Activated naive CD4-positive, alpha-beta T cell treated with anti-CD3 and anti-CD28 coated beads for 36 hours (primary cell): ENCODE results near the gene CCDC12. TPM values are rescaled to one million over a fixed set of nuclear protein-coding genes. Genes with fewer than 3 reads are reported as not detected.

Experiments
- CTCF ChIA-PET: fragments of 350-600 bp; sonication (Branson Sonifier 250); formaldehyde crosslinking; loops from one replicate; lab custom pipeline; 2021; ENCODE audit warnings: antibody characterized with exemption; lab: Charles Lee
- DNase-seq: peaks from one replicate; pipeline ENCODE4 v3.0.0-alpha.2; 2020
- H3K27ac Mint-ChIP-seq: one replicate; pipeline ENCODE4 v1.8.0; 2021; ENCODE audit warnings: mild to moderate bottlenecking, mixed read lengths
- H3K27me3 Mint-ChIP-seq: one replicate; pipeline ENCODE4 v1.8.0; 2021; ENCODE audit warnings: low read depth, mixed read lengths
- H3K36me3 Mint-ChIP-seq: one replicate; pipeline ENCODE4 v1.8.0; 2021; ENCODE audit warnings: low read depth, mixed read lengths
- H3K4me1 Mint-ChIP-seq: one replicate; pipeline ENCODE4 v1.8.0; 2021; ENCODE audit warnings: low read depth, mixed read lengths
- H3K4me3 Mint-ChIP-seq: one replicate; pipeline ENCODE4 v1.8.0; 2021; ENCODE audit warnings: mild to moderate bottlenecking, moderate library complexity, mixed read lengths
- H3K9me3 Mint-ChIP-seq: one replicate; pipeline ENCODE4 v1.8.0; 2021; ENCODE audit warnings: mixed read lengths
- intact Hi-C: fragments of 100-400 bp; cut with micrococcal nuclease; formaldehyde crosslinking; loops from one replicate; pipeline ENCODE4 v1.15.1; 2023
- total RNA-seq, 2 experiments: library from RNA; stranded (reverse); gene quantifications; one replicate each; pipeline ENCODE4 v1.2.3, GENCODE V29; 2021

The CCDC12 gene
- total RNA-seq, 2 experiments from 2014 or later: 37.6 to 43.0 TPM

GRCh38 chr3:46998852-46999515 is 22.4 kb upstream of the CCDC12 start:
- intact Hi-C loops: loop anchor here (1.0 to 5.0 kb wide), 3 partner anchors 76 to 292 kb away; no protein-coding TSS in a partner anchor
- Mint-ChIP-seq H3K4me3 (no peak overlapping the region), H3K9me3 (no peaks in the 10 kb centered on the region), H3K27me3 (no peaks in the 10 kb centered on the region), H3K4me1 (peaks cover 1% of the 10 kb centered on the region), H3K36me3 (peaks cover 17% of the 10 kb centered on the region), H3K27ac (no peak overlapping the region)
- CTCF ChIA-PET: interaction anchor here (0.5 to 2.4 kb wide), 11 partner anchors 13 to 128 kb away, joined by 3 to 15 read pairs (median 4); partner anchors contain the start of gene NBEAL2
- DNase-seq: no peak

GRCh38 chr3:46998121-46998851 is 21.7 kb upstream of the CCDC12 start:
- H3K27me3 Mint-ChIP-seq: no peaks in the 10 kb centered on the region
- peak; percentile 81 for DNase-seq
- no peak overlapping the region for H3K27ac Mint-ChIP-seq
- CTCF ChIA-PET: interaction anchor here (0.6 to 2.4 kb wide), 18 partner anchors 12 to 825 kb away, joined by 3 to 15 read pairs (median 3); partner anchors contain the start of gene NBEAL2
- no peaks in the 10 kb centered on the region for H3K9me3 Mint-ChIP-seq
- peaks cover 1% of the 10 kb centered on the region for H3K4me1 Mint-ChIP-seq
- intact Hi-C loops: loop anchor here (1.0 to 5.0 kb wide), 3 partner anchors 75 to 291 kb away; no protein-coding TSS in a partner anchor
- H3K36me3 Mint-ChIP-seq: peaks cover 13% of the 10 kb centered on the region
- H3K4me3 Mint-ChIP-seq: no peak overlapping the region

GRCh38 chr3:46997453-46998091 is 21.0 kb upstream of the CCDC12 start:
- DNase-seq: no peak
- CTCF ChIA-PET: interaction anchor here (0.7 to 2.4 kb wide), 15 partner anchors 11 to 126 kb away, joined by 3 to 15 read pairs (median 4); partner anchors contain the start of gene NBEAL2
- H3K4me1 Mint-ChIP-seq: peaks cover 1% of the 10 kb centered on the region
- H3K27me3 Mint-ChIP-seq: no peaks in the 10 kb centered on the region
- H3K36me3 Mint-ChIP-seq: peaks cover 13% of the 10 kb centered on the region
- no peak overlapping the region for H3K27ac Mint-ChIP-seq
- no peak overlapping the region for H3K4me3 Mint-ChIP-seq
- H3K9me3 Mint-ChIP-seq: no peaks in the 10 kb centered on the region
- intact Hi-C loops: loop anchor here (1.0 to 5.0 kb wide), 3 partner anchors 74 to 290 kb away; no protein-coding TSS in a partner anchor

- Mint-ChIP-seq H3K36me3 (peaks cover 11% of the 10 kb centered on the region), H3K9me3 (no peaks in the 10 kb centered on the region), H3K27ac (no peak overlapping the region), H3K27me3 (no peaks in the 10 kb centered on the region), H3K4me1 (peaks cover 1% of the 10 kb centered on the region), H3K4me3 (no peak overlapping the region)
- no peak for DNase-seq
- intact Hi-C loops: loop anchor here (5.0 kb wide), 1 partner anchor 290 kb away; no protein-coding TSS in a partner anchor
- CTCF ChIA-PET: interaction anchor here (0.7 to 1.4 kb wide), 2 partner anchors 27 to 80 kb away, joined by 3 read pairs; no protein-coding TSS in a partner anchor
These were observed 20.3 kb upstream of the CCDC12 start for GRCh38 chr3:46996689-46997452.

GRCh38 chr3:46995901-46996562 is 19.5 kb upstream of the CCDC12 start:
- no peaks in the 10 kb centered on the region for H3K27me3 Mint-ChIP-seq
- CTCF ChIA-PET: interaction anchor here (0.5 kb wide), 1 partner anchor 257 kb away, joined by 3 read pairs; no protein-coding TSS in a partner anchor
- no peak overlapping the region for H3K27ac Mint-ChIP-seq
- intact Hi-C loops: loop anchor here (5.0 kb wide), 1 partner anchor 289 kb away; no protein-coding TSS in a partner anchor
- peaks cover 1% of the 10 kb centered on the region for H3K4me1 Mint-ChIP-seq
- no peak for DNase-seq
- H3K36me3 Mint-ChIP-seq: peaks cover 9% of the 10 kb centered on the region
- H3K9me3 Mint-ChIP-seq: no peaks in the 10 kb centered on the region
- H3K4me3 Mint-ChIP-seq: no peak overlapping the region

GRCh38 chr3:46994801-46995731 is 18.5 kb upstream of the CCDC12 start:
- CTCF ChIA-PET: interaction anchor here (0.9 kb wide), 1 partner anchor 394 kb away, joined by 4 read pairs; no protein-coding TSS in a partner anchor
- intact Hi-C loops: loop anchor here (5.0 kb wide), 1 partner anchor 288 kb away; no protein-coding TSS in a partner anchor
- no peak overlapping the region for H3K4me3 Mint-ChIP-seq
- H3K27me3 Mint-ChIP-seq: no peaks in the 10 kb centered on the region
- H3K9me3 Mint-ChIP-seq: no peaks in the 10 kb centered on the region
- H3K4me1 Mint-ChIP-seq: peaks cover 1% of the 10 kb centered on the region
- DNase-seq: no peak
- H3K27ac Mint-ChIP-seq: no peak overlapping the region
- H3K36me3 Mint-ChIP-seq: peaks cover 7% of the 10 kb centered on the region

- no peak for DNase-seq
- no peak overlapping the region for H3K27ac Mint-ChIP-seq
- H3K4me3 Mint-ChIP-seq: no peak overlapping the region
- peaks cover 8% of the 10 kb centered on the region for H3K36me3 Mint-ChIP-seq
- peaks cover 7% of the 10 kb centered on the region for H3K4me1 Mint-ChIP-seq
- H3K27me3 Mint-ChIP-seq: no peaks in the 10 kb centered on the region
- CTCF ChIA-PET: interaction anchor here (0.6 kb wide), 1 partner anchor 28 kb away, joined by 3 read pairs; no protein-coding TSS in a partner anchor
- no peaks in the 10 kb centered on the region for H3K9me3 Mint-ChIP-seq
- intact Hi-C loops: no loop called here
These were observed 17.4 kb upstream of the CCDC12 start for GRCh38 chr3:46993986-46994385.

- Mint-ChIP-seq H3K27ac (no peak overlapping the region), H3K4me3 (no peak overlapping the region), H3K36me3 (peaks cover 8% of the 10 kb centered on the region), H3K9me3 (no peaks in the 10 kb centered on the region), H3K27me3 (no peaks in the 10 kb centered on the region), H3K4me1 (peaks cover 13% of the 10 kb centered on the region)
- intact Hi-C loops: no loop called here
- CTCF ChIA-PET: no interaction called here
- DNase-seq: no peak
These were observed 16.7 kb upstream of the CCDC12 start for GRCh38 chr3:46993292-46993691.

GRCh38 chr3:46992231-46992630 is 15.7 kb upstream of the CCDC12 start:
- peaks cover 23% of the 10 kb centered on the region for H3K4me1 Mint-ChIP-seq
- no peaks in the 10 kb centered on the region for H3K27me3 Mint-ChIP-seq
- H3K27ac Mint-ChIP-seq: no peak overlapping the region
- CTCF ChIA-PET: interaction anchor here (0.6 kb wide), 1 partner anchor 332 kb away, joined by 3 read pairs; no protein-coding TSS in a partner anchor
- H3K36me3 Mint-ChIP-seq: peaks cover 8% of the 10 kb centered on the region
- no peaks in the 10 kb centered on the region for H3K9me3 Mint-ChIP-seq
- intact Hi-C loops: no loop called here
- no peak overlapping the region for H3K4me3 Mint-ChIP-seq
- no peak for DNase-seq

GRCh38 chr3:46991406-46992165 is 15.0 kb upstream of the CCDC12 start:
- Mint-ChIP-seq H3K36me3 (peaks cover 8% of the 10 kb centered on the region), H3K27me3 (no peaks in the 10 kb centered on the region), H3K4me3 (no peak overlapping the region), H3K4me1 (peaks cover 29% of the 10 kb centered on the region), H3K27ac (no peak overlapping the region), H3K9me3 (no peaks in the 10 kb centered on the region)
- no peak for DNase-seq
- CTCF ChIA-PET: interaction anchor here (0.6 kb wide), 1 partner anchor 333 kb away, joined by 3 read pairs; no protein-coding TSS in a partner anchor
- intact Hi-C loops: no loop called here
